Measurements from ENCODE around the gene THBS3. TPM values are rescaled to one million over a fixed set of nuclear protein-coding genes. Genes with fewer than 3 reads are reported as not detected.

THBS3 gene
- total and polyA plus RNA-seq, 5 donors, result 16.5 to 33.4 (median 19.6) TPM

- intact Hi-C loops (cut with DNase I), result loop anchor here in 2 of 4 donors (10.0 kb wide), 1 partner anchor 46 kb away; no protein-coding TSS in a partner anchor
Observed at GRCh38 chr1:155178441-155179111, 29.1 kb downstream of the THBS3 start.

DNA sequence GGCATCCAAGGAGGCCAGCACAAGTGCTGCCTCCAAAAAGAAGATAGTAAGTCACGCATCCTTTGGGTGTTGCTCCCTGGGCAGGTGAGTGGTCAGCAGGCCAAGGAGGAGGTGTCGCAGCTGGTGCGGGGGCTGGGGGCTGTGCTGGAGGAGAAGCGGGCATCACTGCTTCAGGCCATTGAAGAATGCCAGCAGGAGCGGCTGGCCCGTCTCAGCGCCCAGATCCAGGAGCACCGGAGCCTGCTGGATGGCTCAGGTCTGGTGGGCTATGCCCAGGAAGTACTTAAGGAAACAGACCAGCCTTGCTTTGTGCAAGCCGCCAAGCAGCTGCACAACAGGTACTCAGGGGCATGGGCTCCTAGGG lies 29.8 kb downstream of the THBS3 start:
- Histone ChIP-seq H3K4me1 (ENCODE audit: control insufficient read depth, insufficient read depth, low read length) (no peaks in the 10 kb centered on the region), H3K27me3 (ENCODE audit: control insufficient read depth, insufficient read depth) (no peaks in the 10 kb centered on the region), H3K27ac (ENCODE audit: low read length) (no peak overlapping the region), H3K9me3 (ENCODE audit: control insufficient read depth, low read length) (no peaks in the 10 kb centered on the region), H3K4me3 (ENCODE audit: low read length) (no peak overlapping the region)
- ATAC-seq, result no peak
- intact Hi-C loops (cut with DNase I), result loop anchor here in 2 of 4 donors (10.0 kb wide), 1 partner anchor 47 kb away; no protein-coding TSS in a partner anchor
- DNase-seq, result peak in 1 of 3 donors; percentile 55
- WGBS, result 97% methylated on average over 9 of the region's 9 CpGs

More at GRCh38 chr1:155178441-155179111, 29.1 kb downstream of the THBS3 start:
- Histone ChIP-seq H3K27ac (ENCODE audit: low read length) (no peak overlapping the region), H3K27me3 (ENCODE audit: control insufficient read depth, insufficient read depth) (no peaks in the 10 kb centered on the region), H3K4me3 (ENCODE audit: low read length) (no peak overlapping the region), H3K9me3 (ENCODE audit: control insufficient read depth, low read length) (no peaks in the 10 kb centered on the region), H3K4me1 (ENCODE audit: control insufficient read depth, insufficient read depth, low read length) (no peaks in the 10 kb centered on the region)
- DNase-seq (peak in 1 of 3 donors; percentile 45), ATAC-seq (no peak)
- WGBS, result 77% methylated on average over 30 of the region's 30 CpGs

- WGBS, result 80% methylated on average over 11 of the region's 11 CpGs
Observed at GRCh38 chr1:155177192-155177917, 30.3 kb downstream of the THBS3 start.

DNA sequence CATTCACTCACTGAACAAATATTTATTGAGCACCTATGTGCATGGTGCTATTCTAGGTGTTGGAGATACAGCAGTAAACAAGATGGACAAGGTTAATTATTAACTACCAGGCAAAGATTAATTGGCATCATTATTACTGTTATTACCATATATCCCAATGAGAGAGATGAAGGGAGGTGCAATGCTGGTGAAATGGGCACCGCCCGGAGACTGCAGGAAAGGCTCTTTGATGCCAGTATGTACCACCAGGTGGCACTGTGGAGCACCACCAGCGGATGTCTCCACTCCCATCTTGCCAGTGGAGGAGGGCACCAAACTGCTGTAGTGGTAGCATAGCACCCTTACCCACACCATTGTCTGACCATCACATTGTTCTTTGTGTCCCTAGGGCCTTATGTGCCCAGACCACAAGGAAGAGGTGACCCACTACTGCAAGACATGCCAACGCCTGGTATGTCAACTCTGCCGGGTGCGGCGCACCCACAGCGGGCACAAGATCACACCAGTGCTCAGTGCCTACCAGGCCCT lies 31.1 kb downstream of the THBS3 start:
- H3K9me3 ChIP-seq (ENCODE audit: control insufficient read depth, low read length), result no peaks in the 10 kb centered on the region
- ATAC-seq (peak; percentile 55 to 56), DNase-seq (peak; percentile 84 to 94 (median 89))
- WGBS, result 63% methylated on average over 8 of the region's 8 CpGs
- H3K4me1 ChIP-seq (ENCODE audit: control insufficient read depth, insufficient read depth, low read length), result no peaks in the 10 kb centered on the region
- no peaks in the 10 kb centered on the region for H3K27me3 ChIP-seq (ENCODE audit: control insufficient read depth, insufficient read depth)
- intact Hi-C loops (cut with DNase I), result loop anchor here in 2 of 4 donors (10.0 kb wide), 1 partner anchor 48 kb away; no protein-coding TSS in a partner anchor
- no peak overlapping the region for H3K4me3 ChIP-seq (ENCODE audit: low read length)
- no peak overlapping the region for H3K27ac ChIP-seq (ENCODE audit: low read length)

More at GRCh38 chr1:155177192-155177917, 30.3 kb downstream of the THBS3 start:
- Histone ChIP-seq H3K4me3 (ENCODE audit: low read length) (no peak overlapping the region), H3K27ac (ENCODE audit: low read length) (no peak overlapping the region), H3K4me1 (ENCODE audit: control insufficient read depth, insufficient read depth, low read length) (no peaks in the 10 kb centered on the region), H3K9me3 (ENCODE audit: control insufficient read depth, low read length) (no peaks in the 10 kb centered on the region), H3K27me3 (ENCODE audit: control insufficient read depth, insufficient read depth) (no peaks in the 10 kb centered on the region)
- DNase-seq (no peak), ATAC-seq (no peak)
- intact Hi-C loops (cut with DNase I), result loop anchor here in 2 of 4 donors (10.0 kb wide), 1 partner anchor 47 kb away; no protein-coding TSS in a partner anchor

- Histone ChIP-seq H3K4me1 (ENCODE audit: control insufficient read depth, insufficient read depth, low read length) (no peaks in the 10 kb centered on the region), H3K27ac (ENCODE audit: low read length) (no peak overlapping the region), H3K4me3 (ENCODE audit: low read length) (no peak overlapping the region), H3K27me3 (ENCODE audit: control insufficient read depth, insufficient read depth) (no peaks in the 10 kb centered on the region), H3K9me3 (ENCODE audit: control insufficient read depth, low read length) (no peaks in the 10 kb centered on the region)
- WGBS, result 83% methylated on average over 9 of the region's 9 CpGs
- DNase-seq (no peak), ATAC-seq (no peak)
- intact Hi-C loops (cut with DNase I), result loop anchor here in 2 of 4 donors (10.0 kb wide), 1 partner anchor 49 kb away; no protein-coding TSS in a partner anchor
Observed at GRCh38 chr1:155175927-155176371, 31.7 kb downstream of the THBS3 start.

DNA sequence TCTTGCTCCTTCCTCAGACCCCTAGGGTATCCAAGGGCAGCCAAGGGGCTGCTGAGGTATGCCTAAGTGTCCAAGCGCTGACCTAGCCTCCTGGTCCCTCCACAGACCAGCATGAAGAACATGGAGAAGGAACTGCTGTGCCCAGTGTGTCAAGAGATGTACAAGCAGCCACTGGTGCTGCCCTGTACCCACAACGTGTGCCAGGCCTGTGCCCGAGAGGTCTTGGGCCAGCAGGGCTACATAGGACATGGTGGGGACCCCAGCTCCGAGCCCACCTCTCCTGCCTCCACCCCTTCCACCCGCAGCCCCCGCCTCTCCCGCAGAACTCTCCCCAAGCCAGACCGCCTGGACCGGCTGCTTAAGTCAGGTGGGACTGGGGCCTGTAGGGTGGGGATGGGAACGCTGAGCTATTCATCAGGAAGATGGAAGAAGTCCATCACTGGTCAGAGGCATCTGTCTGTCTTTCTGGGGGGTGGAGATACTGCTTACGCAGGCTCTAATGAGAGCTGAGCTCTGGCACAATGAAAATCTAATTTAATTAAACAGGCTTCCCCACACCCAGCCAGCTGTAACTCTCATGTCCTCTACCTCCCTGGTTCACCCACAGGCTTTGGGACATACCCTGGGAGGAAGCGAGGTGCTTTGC lies 32.3 kb downstream of the THBS3 start:
- no peak for ATAC-seq
- no peaks in the 10 kb centered on the region for H3K27me3 ChIP-seq (ENCODE audit: control insufficient read depth, insufficient read depth)
- intact Hi-C loops (cut with DNase I), result loop anchor here in 2 of 4 donors (10.0 kb wide), 1 partner anchor 49 kb away; no protein-coding TSS in a partner anchor
- H3K9me3 ChIP-seq (ENCODE audit: control insufficient read depth, low read length), result no peaks in the 10 kb centered on the region
- no peaks in the 10 kb centered on the region for H3K4me1 ChIP-seq (ENCODE audit: control insufficient read depth, insufficient read depth, low read length)
- DNase-seq, result peak in 1 of 3 donors; percentile 54
- WGBS, result 84% methylated on average over 12 of the region's 12 CpGs
- no peak overlapping the region for H3K4me3 ChIP-seq (ENCODE audit: low read length)
- no peak overlapping the region for H3K27ac ChIP-seq (ENCODE audit: low read length)

DNA sequence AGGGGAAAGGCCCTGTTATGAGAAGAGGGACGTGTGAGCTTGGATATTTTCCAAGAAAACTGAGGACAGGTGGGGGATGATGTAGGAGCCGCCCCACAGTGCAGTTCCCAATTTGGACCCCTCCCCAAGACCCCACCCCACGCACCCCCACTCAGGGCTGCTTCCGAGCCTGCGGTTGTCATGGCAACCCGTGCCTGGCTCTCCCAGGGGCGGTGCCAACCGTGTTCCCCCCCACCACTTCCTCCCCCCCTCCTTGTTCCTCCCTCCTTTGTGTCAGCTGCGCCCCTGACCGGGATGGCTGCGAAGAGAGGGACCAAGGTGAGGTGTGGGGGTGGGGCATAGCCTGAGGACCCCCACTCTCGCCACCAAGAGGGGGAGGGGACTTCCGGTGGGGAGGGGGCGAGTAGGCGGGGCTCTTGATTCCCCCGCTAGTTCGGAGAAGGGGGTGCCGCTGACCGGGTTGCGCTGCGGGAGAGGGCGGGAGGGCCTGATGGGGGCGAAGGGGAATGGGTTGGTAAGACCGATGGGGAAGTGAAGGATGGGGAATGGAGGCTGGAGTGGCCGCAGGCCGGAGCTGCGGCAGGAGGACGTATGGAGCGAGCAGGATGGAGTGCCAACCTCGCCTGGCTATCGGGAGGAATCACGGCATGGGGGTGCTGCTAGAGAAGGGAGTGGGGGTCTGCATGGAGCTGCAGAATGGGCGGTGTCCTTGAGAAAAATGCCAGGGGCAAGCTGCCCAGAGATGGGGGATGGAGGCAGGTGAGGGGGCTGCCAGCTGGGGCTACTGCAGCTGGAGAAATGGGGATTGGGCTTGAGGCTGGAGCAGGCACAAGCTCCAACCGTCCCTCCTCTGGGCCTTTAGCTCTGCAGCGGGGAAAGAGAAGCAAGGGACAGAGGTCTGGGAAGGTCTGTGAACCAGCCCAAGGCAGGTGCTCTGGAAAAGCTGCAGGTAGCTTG lies 33.1 kb downstream of the THBS3 start:
- no peak for ATAC-seq
- DNase-seq, result peak in 2 of 3 donors; percentile 64 to 73

GRCh38 chr1:155173478-155174323 lies 34.0 kb downstream of the THBS3 start, which contains the start of gene TRIM46:
Gene TRIM46 (plus strand): TSS chr1:155173849. CDS start chr1:155173967, 118 bp downstream.
- WGBS, result 2% methylated on average over 38 of the region's 38 CpGs
- Histone ChIP-seq H3K27ac (ENCODE audit: low read length) (peak within 1 kb of the TSS; percentile 86), H3K4me1 (ENCODE audit: control insufficient read depth, insufficient read depth, low read length) (no peaks in the 10 kb centered on the region), H3K4me3 (ENCODE audit: low read length) (peak within 1 kb of the TSS; percentile 79), H3K27me3 (ENCODE audit: control insufficient read depth, insufficient read depth) (no peaks in the 10 kb centered on the region), H3K9me3 (ENCODE audit: control insufficient read depth, low read length) (no peaks in the 10 kb centered on the region)
- intact Hi-C loops (cut with DNase I), result loop anchor here in 2 of 4 donors (10.0 kb wide), 1 partner anchor 51 kb away; no protein-coding TSS in a partner anchor
- DNase-seq (peak; percentile 34 to 78 (median 69)), ATAC-seq (no peak)

More for the DNA sequence above, 33.1 kb downstream of the THBS3 start:
- no peak overlapping the region for H3K4me3 ChIP-seq (ENCODE audit: low read length)
- no peaks in the 10 kb centered on the region for H3K27me3 ChIP-seq (ENCODE audit: control insufficient read depth, insufficient read depth)
- no peak overlapping the region for H3K27ac ChIP-seq (ENCODE audit: low read length)
- H3K4me1 ChIP-seq (ENCODE audit: control insufficient read depth, insufficient read depth, low read length), result no peaks in the 10 kb centered on the region
- H3K9me3 ChIP-seq (ENCODE audit: control insufficient read depth, low read length), result no peaks in the 10 kb centered on the region
- WGBS, result 7% methylated on average over 35 of the region's 35 CpGs
- intact Hi-C loops (cut with DNase I), result loop anchor here in 2 of 4 donors (10.0 kb wide), 1 partner anchor 50 kb away; no protein-coding TSS in a partner anchor

Data from right cardiac atrium (tissue), 5 donors.